ENCODE data around the gene OPHN1.
"Not testable (repeated sequence)": the region's sequence is repeated elsewhere in the genome, so short reads cannot be mapped to it uniquely, and the experiment has no call there.

OPHN1 gene

GRCh38 chrX:68424719-68425118, 8.6 kb downstream of the OPHN1 start:
- no peak for DNase-seq (ENCODE audit: low read depth, low spot score)

GRCh38 chrX:68422478-68422877, 10.8 kb downstream of the OPHN1 start:
- no peak for DNase-seq (ENCODE audit: low read depth, low spot score)

- DNase-seq (ENCODE audit: low read depth, low spot score): no peak
These were observed 11.7 kb downstream of the OPHN1 start for GRCh38 chrX:68421636-68422035.

GRCh38 chrX:68420559-68420958, 12.7 kb downstream of the OPHN1 start:
- no peak for DNase-seq (ENCODE audit: low read depth, low spot score)

GRCh38 chrX:68419975-68420374, 13.3 kb downstream of the OPHN1 start:
- no peak for DNase-seq (ENCODE audit: low read depth, low spot score)

GRCh38 chrX:68417651-68418050, 15.6 kb downstream of the OPHN1 start:
- no peak for DNase-seq (ENCODE audit: low read depth, low spot score)

GRCh38 chrX:68416592-68416991, 16.7 kb downstream of the OPHN1 start:
- no peak for DNase-seq (ENCODE audit: low read depth, low spot score)

- no peak for DNase-seq (ENCODE audit: low read depth, low spot score)
These were observed 18.0 kb downstream of the OPHN1 start for GRCh38 chrX:68415316-68415715.

- no peak for DNase-seq (ENCODE audit: low read depth, low spot score)
These were observed 20.0 kb downstream of the OPHN1 start for GRCh38 chrX:68413254-68413653.

GRCh38 chrX:68411729-68412128, 21.6 kb downstream of the OPHN1 start:
- DNase-seq (ENCODE audit: low read depth, low spot score): no peak

GRCh38 chrX:68409194-68409593, 24.1 kb downstream of the OPHN1 start:
- no peak for DNase-seq (ENCODE audit: low read depth, low spot score)

- no peak for DNase-seq (ENCODE audit: low read depth, low spot score)
These were observed 29.8 kb downstream of the OPHN1 start for GRCh38 chrX:68403522-68403921.

GRCh38 chrX:68403038-68403437, 30.3 kb downstream of the OPHN1 start:
- DNase-seq (ENCODE audit: low read depth, low spot score): no peak

- DNase-seq (ENCODE audit: low read depth, low spot score): no peak
These were observed 31.2 kb downstream of the OPHN1 start for GRCh38 chrX:68402094-68402493.

GRCh38 chrX:68398291-68398690, 35.0 kb downstream of the OPHN1 start:
- no peak for DNase-seq (ENCODE audit: low read depth, low spot score)

GRCh38 chrX:68396953-68397352, 36.3 kb downstream of the OPHN1 start:
- no peak for DNase-seq (ENCODE audit: low read depth, low spot score)

GRCh38 chrX:68389419-68389960, 43.8 kb downstream of the OPHN1 start:
- not testable (repeated sequence) for DNase-seq (ENCODE audit: low read depth, low spot score)

GRCh38 chrX:68387776-68388175, 45.5 kb downstream of the OPHN1 start:
- no peak for DNase-seq (ENCODE audit: low read depth, low spot score)

- DNase-seq (ENCODE audit: low read depth, low spot score): no peak
These were observed 49.8 kb downstream of the OPHN1 start for GRCh38 chrX:68383540-68383939.

- DNase-seq (ENCODE audit: low read depth, low spot score): not testable (repeated sequence)
These were observed 55.7 kb downstream of the OPHN1 start for GRCh38 chrX:68377579-68377978.

GRCh38 chrX:68376373-68376772, 56.9 kb downstream of the OPHN1 start:
- no peak for DNase-seq (ENCODE audit: low read depth, low spot score)

GRCh38 chrX:68375803-68376202, 57.5 kb downstream of the OPHN1 start:
- no peak for DNase-seq (ENCODE audit: low read depth, low spot score)

GRCh38 chrX:68372665-68373064, 60.6 kb downstream of the OPHN1 start:
- DNase-seq (ENCODE audit: low read depth, low spot score): no peak

- no peak for DNase-seq (ENCODE audit: low read depth, low spot score)
These were observed 63.7 kb downstream of the OPHN1 start for GRCh38 chrX:68369559-68369958.
